HCT116 (cell line): ENCODE measurements around the gene LDB2. TPM values are rescaled to one million over a fixed set of nuclear protein-coding genes. Genes with fewer than 3 reads are reported as not detected.

Experiments
- ATAC-seq: fragments of 200-7000 bp; cut with Tn5 transposase; 2 replicates; pipeline ENCODE4 v1.9.1; 2020; ENCODE audit warnings: mild to moderate bottlenecking, moderate library complexity
- BruUV-seq: library from RNA; stranded (reverse); fragments of 400-500 nt; replicated peaks from 2 replicates; lab custom pipeline; 2021; lab: Mats Ljungman, UMichigan
- CTCF ChIA-PET: fragments of 300-600 bp; sonication (Branson Sonifier 250); formaldehyde crosslinking; loops from one replicate; lab custom pipeline; 2021; ENCODE audit warnings: antibody characterized with exemption; lab: Charles Lee
- POLR2A ChIA-PET: fragments of 300-600, 350-600 bp; sonication (Branson Sonifier 250); formaldehyde crosslinking; loops from one replicate; lab custom pipeline; 2021; ENCODE audit warnings: antibody characterized with exemption; lab: Charles Lee
- RAD21 ChIA-PET, 2 experiments: fragments of 300-600 bp; sonication (Branson Sonifier 250); formaldehyde crosslinking; loops; one replicate each; lab custom pipeline; 2023; ENCODE audit warnings: low total read pairs in 2 of 2; ENCODE audit not compliant: uncharacterized antibody in 2 of 2, unreplicated experiment in 2 of 2, low non-redundant PET in 1 of 2; lab: Charles Lee
- DNase-seq: peaks from one replicate; pipeline ENCODE4 v3.0.0-alpha.2; 2010; ENCODE audit warnings: low read depth, low spot score
- H2AFZ ChIP-seq: fragments of 200-600 bp; shearing (Covaris generic), sonication (generic); 2 replicates; pipeline ENCODE4 v1.6.1; 2017; ENCODE audit warnings: low read depth, mixed run types, mixed read lengths, antibody characterized with exemption, low read length; ENCODE audit not compliant: poor library complexity, severe bottlenecking
- H3K27ac ChIP-seq: 2 replicates; pipeline ENCODE4 v1.5.1; 2012; ENCODE audit warnings: low read depth, low read length
- H3K27me3 ChIP-seq: fragments of 200-600 bp; sonication (generic); 2 replicates; pipeline ENCODE4 v1.6.1; 2016; ENCODE audit warnings: mixed run types, low read length, mixed read lengths; ENCODE audit not compliant: insufficient read depth
- H3K36me3 ChIP-seq, 2 experiments: fragments of 200-500 bp in 1 of 2; fragments of 200-600 bp in 1 of 2; sonication (Bioruptor generic) in 1 of 2; sonication (generic) in 1 of 2; 2 replicates each; pipeline versions ENCODE4 v1.5.1 to v1.6.1; 2014 to 2016; ENCODE audit warnings: low read length in 2 of 2, inconsistent platforms in 1 of 2, mixed read lengths in 1 of 2, mixed run types in 1 of 2; ENCODE audit not compliant: insufficient read depth in 2 of 2, control insufficient read depth in 1 of 2
- H3K4me1 ChIP-seq, 2 experiments: fragments of 200-600 bp in 1 of 2; sonication (generic) in 1 of 2; 2 replicates each; pipeline versions ENCODE4 v1.5.1 to v1.6.1; 2012 to 2017; ENCODE audit warnings: low read length in 2 of 2, inconsistent platforms in 1 of 2, mild to moderate bottlenecking in 1 of 2, mixed read lengths in 1 of 2, mixed run types in 1 of 2, moderate library complexity in 1 of 2; ENCODE audit not compliant: insufficient read depth in 2 of 2, control insufficient read depth in 1 of 2
- H3K4me2 ChIP-seq: fragments of 200-600 bp; sonication (generic); 2 replicates; pipeline ENCODE4 v1.6.1; 2017; ENCODE audit warnings: mixed run types, low read length, mixed read lengths
- H3K4me3 ChIP-seq, 2 experiments: fragments of 200-600 bp in 1 of 2; sonication (generic) in 1 of 2; replicated peaks in 1 of 2; 2 replicates each; pipeline ENCODE4 v1.5.1; 2011 to 2016; ENCODE audit warnings: low read length in 2 of 2, control low read depth in 1 of 2, low read depth in 1 of 2, mild to moderate bottlenecking in 1 of 2, mixed read lengths in 1 of 2, mixed run types in 1 of 2
- H3K79me2 ChIP-seq: fragments of 200-600 bp; sonication (generic); 2 replicates; pipeline ENCODE4 v1.6.1; 2017; ENCODE audit warnings: mild to moderate bottlenecking, mixed run types, low read length, moderate library complexity, mixed read lengths; ENCODE audit not compliant: insufficient read depth
- H3K9ac ChIP-seq: fragments of 200-600 bp; sonication (generic); 2 replicates; pipeline ENCODE4 v1.6.1; 2016; ENCODE audit warnings: low read length, mixed read lengths
- H3K9me2 ChIP-seq: fragments of 200-600 bp; sonication (generic), shearing (Covaris generic); 2 replicates; pipeline ENCODE4 v1.6.1; 2017; ENCODE audit warnings: mixed run types, mild to moderate bottlenecking, moderate library complexity; ENCODE audit not compliant: insufficient read depth
- H3K9me3 ChIP-seq, 2 experiments: fragments of 200-500 bp in 1 of 2; fragments of 200-600 bp in 1 of 2; sonication (Bioruptor generic) in 1 of 2; sonication (generic) in 1 of 2; 2 replicates each; pipeline ENCODE4 v1.6.1; 2014 to 2017; ENCODE audit warnings: low read length in 2 of 2, mixed read lengths in 2 of 2, inconsistent platforms in 1 of 2, low read depth in 1 of 2, mild to moderate bottlenecking in 1 of 2, mixed run types in 1 of 2, moderate library complexity in 1 of 2; ENCODE audit not compliant: control insufficient read depth in 1 of 2, insufficient read depth in 1 of 2
- H4K20me1 ChIP-seq: fragments of 200-600 bp; sonication (generic), shearing (Covaris generic); 2 replicates; pipeline ENCODE4 v1.6.1; 2017; ENCODE audit warnings: mixed run types, mild to moderate bottlenecking, moderate library complexity; ENCODE audit not compliant: insufficient read depth
- CBX3 ChIP-seq: IDR thresholded peaks from 2 replicates; pipeline ENCODE4 v1.6.1; 2012; ENCODE audit warnings: low read depth
- EGR1 ChIP-seq: IDR thresholded peaks from 2 replicates; pipeline ENCODE4 v1.6.1; 2012; ENCODE audit warnings: low read depth
- ELF1 ChIP-seq: IDR thresholded peaks from 2 replicates; pipeline ENCODE4 v1.6.1; 2012; ENCODE audit warnings: low read depth, borderline replicate concordance
- EZH2 ChIP-seq: fragments of 200-600 bp; sonication (generic); IDR thresholded peaks from 2 replicates; pipeline ENCODE4 v1.6.1; 2017; ENCODE audit warnings: antibody characterized with exemption, mixed run types
- EZH2phosphoT487 ChIP-seq: fragments of 200-600 bp; IDR thresholded peaks from 2 replicates; pipeline ENCODE4 v1.6.1; 2018; ENCODE audit warnings: antibody characterized with exemption, borderline replicate concordance
- FOSL1 ChIP-seq: IDR thresholded peaks from 2 replicates; pipeline ENCODE4 v1.6.1; 2012; ENCODE audit warnings: low read depth
- POLR2A ChIP-seq: IDR thresholded peaks from 2 replicates; pipeline ENCODE4 v1.7.0; 2011; ENCODE audit warnings: borderline replicate concordance; ENCODE audit not compliant: insufficient read depth, insufficient read length; ENCODE audit errors: extremely low read depth
- POLR2AphosphoS5 ChIP-seq: IDR thresholded peaks from 2 replicates; pipeline ENCODE4 v1.6.1; 2011; ENCODE audit warnings: mild to moderate bottlenecking, low read depth, low read length, moderate library complexity
- RAD21 ChIP-seq: IDR thresholded peaks from 2 replicates; pipeline ENCODE4 v1.6.1; 2012; ENCODE audit warnings: low read depth, mild to moderate bottlenecking
- SIN3A ChIP-seq: IDR thresholded peaks from 2 replicates; pipeline ENCODE4 v1.6.1; 2012; ENCODE audit warnings: low read depth
- SP1 ChIP-seq: IDR thresholded peaks from 2 replicates; pipeline ENCODE4 v1.6.1; 2012; ENCODE audit warnings: low read depth
- SRF ChIP-seq: IDR thresholded peaks from 2 replicates; pipeline ENCODE4 v1.6.1; 2012; ENCODE audit warnings: low read depth
- TCF7L2 ChIP-seq: IDR thresholded peaks from 2 replicates; pipeline ENCODE4 v1.7.0; 2011; ENCODE audit warnings: borderline replicate concordance, inconsistent platforms; ENCODE audit not compliant: insufficient read depth, insufficient read length; ENCODE audit errors: extremely low read depth
- ZFX ChIP-seq: fragments of 450-650 bp; IDR thresholded peaks from 2 replicates; pipeline ENCODE4 v1.6.1; 2017
- ZNF274 ChIP-seq: fragments of 200-500 bp; sonication (Bioruptor generic); IDR thresholded peaks from 2 replicates; pipeline ENCODE4 v1.6.1; 2014; ENCODE audit warnings: mild to moderate bottlenecking, low read depth, low read length, inconsistent platforms
- intact Hi-C: fragments of 100-400 bp; cut with micrococcal nuclease; formaldehyde crosslinking; loops from 2 replicates; pipeline ENCODE4 v1.10.0; 2022
- total RNA-seq: library from RNA; stranded (reverse); gene quantifications from one replicate; pipeline ENCODE4 v1.2.1, GENCODE V29; 2021; ENCODE audit not compliant: unreplicated experiment
- TF ChIP-seq, protein P1 (sequence below): IDR thresholded peaks from 2 replicates; pipeline ENCODE4 v1.6.1; 2012
- TF ChIP-seq, protein P2 (sequence below): IDR thresholded peaks from 2 replicates; pipeline ENCODE4 v1.6.1; 2012; ENCODE audit warnings: low read depth
- TF ChIP-seq, protein P3 (sequence below): IDR thresholded peaks from 2 replicates; pipeline ENCODE4 v1.6.1; 2011; ENCODE audit warnings: mild to moderate bottlenecking, low read length, moderate library complexity; ENCODE audit not compliant: insufficient replicate concordance; ENCODE audit errors: extremely low read depth

Gene LDB2
- total RNA-seq, 1 experiment from 2014 or later, result 0.12 TPM

DNA sequence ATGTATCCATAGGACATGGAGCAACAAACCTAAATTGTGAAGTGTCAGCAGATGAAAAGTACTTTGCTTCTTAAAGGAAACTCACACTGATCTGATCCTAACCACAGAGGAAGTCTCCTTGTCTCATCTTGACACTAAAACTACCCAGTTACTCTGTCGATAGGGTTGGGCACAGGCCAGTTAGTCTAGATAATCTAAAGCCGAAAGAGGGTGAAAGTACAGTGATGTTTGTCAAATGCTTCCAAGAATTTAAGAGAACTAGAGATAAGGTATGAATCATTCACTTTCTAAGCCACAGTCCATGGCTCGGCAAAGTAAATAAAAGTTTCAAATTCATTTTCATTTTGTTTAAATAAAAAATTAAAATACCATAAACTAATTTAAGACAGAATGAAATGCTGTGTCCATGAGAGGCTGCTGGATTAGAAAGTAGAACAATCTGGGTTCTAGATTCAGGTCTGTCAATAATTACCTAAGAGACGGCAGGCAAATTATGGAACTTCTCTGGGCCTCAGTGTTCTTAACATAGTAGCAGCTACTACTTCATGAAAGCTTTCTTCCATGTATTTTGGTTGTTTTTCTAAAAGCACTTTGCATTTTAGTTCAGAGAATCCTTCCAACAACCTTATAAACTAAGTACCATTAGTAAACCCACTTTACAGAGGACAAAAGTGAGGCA lies 176.7 kb downstream of the LDB2 start:
- DNase-seq (no peak), ATAC-seq (no peak)
- no peak overlapping the region for H3K4me2 ChIP-seq
- no peaks in the 10 kb centered on the region for H4K20me1 ChIP-seq
- H3K27me3 ChIP-seq, result peaks cover 11% of the 10 kb centered on the region
- TF ChIP-seq RAD21 (no peak), EZH2phosphoT487 (no peak), SIN3A (no peak), POLR2AphosphoS5 (no peak), POLR2A (no peak), SP1 (no peak), EZH2 (no peak), ZNF274 (no peak), FOSL1 (no peak), TCF7L2 (no peak), SRF (no peak), CBX3 (no peak), ELF1 (no peak), ZFX (no peak), EGR1 (no peak)
- TF ChIP-seq, protein P1, sequence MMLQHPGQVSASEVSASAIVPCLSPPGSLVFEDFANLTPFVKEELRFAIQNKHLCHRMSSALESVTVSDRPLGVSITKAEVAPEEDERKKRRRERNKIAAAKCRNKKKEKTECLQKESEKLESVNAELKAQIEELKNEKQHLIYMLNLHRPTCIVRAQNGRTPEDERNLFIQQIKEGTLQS, result no peak
- TF ChIP-seq, protein P2, sequence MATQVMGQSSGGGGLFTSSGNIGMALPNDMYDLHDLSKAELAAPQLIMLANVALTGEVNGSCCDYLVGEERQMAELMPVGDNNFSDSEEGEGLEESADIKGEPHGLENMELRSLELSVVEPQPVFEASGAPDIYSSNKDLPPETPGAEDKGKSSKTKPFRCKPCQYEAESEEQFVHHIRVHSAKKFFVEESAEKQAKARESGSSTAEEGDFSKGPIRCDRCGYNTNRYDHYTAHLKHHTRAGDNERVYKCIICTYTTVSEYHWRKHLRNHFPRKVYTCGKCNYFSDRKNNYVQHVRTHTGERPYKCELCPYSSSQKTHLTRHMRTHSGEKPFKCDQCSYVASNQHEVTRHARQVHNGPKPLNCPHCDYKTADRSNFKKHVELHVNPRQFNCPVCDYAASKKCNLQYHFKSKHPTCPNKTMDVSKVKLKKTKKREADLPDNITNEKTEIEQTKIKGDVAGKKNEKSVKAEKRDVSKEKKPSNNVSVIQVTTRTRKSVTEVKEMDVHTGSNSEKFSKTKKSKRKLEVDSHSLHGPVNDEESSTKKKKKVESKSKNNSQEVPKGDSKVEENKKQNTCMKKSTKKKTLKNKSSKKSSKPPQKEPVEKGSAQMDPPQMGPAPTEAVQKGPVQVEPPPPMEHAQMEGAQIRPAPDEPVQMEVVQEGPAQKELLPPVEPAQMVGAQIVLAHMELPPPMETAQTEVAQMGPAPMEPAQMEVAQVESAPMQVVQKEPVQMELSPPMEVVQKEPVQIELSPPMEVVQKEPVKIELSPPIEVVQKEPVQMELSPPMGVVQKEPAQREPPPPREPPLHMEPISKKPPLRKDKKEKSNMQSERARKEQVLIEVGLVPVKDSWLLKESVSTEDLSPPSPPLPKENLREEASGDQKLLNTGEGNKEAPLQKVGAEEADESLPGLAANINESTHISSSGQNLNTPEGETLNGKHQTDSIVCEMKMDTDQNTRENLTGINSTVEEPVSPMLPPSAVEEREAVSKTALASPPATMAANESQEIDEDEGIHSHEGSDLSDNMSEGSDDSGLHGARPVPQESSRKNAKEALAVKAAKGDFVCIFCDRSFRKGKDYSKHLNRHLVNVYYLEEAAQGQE, result no peak
- TF ChIP-seq, protein P3, sequence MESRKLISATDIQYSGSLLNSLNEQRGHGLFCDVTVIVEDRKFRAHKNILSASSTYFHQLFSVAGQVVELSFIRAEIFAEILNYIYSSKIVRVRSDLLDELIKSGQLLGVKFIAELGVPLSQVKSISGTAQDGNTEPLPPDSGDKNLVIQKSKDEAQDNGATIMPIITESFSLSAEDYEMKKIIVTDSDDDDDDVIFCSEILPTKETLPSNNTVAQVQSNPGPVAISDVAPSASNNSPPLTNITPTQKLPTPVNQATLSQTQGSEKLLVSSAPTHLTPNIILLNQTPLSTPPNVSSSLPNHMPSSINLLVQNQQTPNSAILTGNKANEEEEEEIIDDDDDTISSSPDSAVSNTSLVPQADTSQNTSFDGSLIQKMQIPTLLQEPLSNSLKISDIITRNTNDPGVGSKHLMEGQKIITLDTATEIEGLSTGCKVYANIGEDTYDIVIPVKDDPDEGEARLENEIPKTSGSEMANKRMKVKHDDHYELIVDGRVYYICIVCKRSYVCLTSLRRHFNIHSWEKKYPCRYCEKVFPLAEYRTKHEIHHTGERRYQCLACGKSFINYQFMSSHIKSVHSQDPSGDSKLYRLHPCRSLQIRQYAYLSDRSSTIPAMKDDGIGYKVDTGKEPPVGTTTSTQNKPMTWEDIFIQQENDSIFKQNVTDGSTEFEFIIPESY, result no peak
- no peaks in the 10 kb centered on the region; a peak in 1 of 4 replicates for H3K9me3 ChIP-seq
- ChIA-PET POLR2A (no interaction called here), RAD21 (no interaction called here), CTCF (no interaction called here)
- no peak overlapping the region for H2AFZ ChIP-seq
- no peaks in the 10 kb centered on the region for H3K9me2 ChIP-seq
- no TSS peak for BruUV-seq
- intact Hi-C loops, result no loop called here
- no peak overlapping the region for H3K27ac ChIP-seq
- H3K36me3 ChIP-seq, result no peaks in the 10 kb centered on the region
- H3K4me1 ChIP-seq, result no peaks in the 10 kb centered on the region
- no peak overlapping the region for H3K9ac ChIP-seq
- H3K79me2 ChIP-seq, result no peaks in the 10 kb centered on the region
- H3K4me3 ChIP-seq, result no peak overlapping the region
